KMS-11 (cell line): Measurements from ENCODE around the gene CEP19.

Source experiments
- H2AFZ ChIP-seq: fragments of 200-600 bp; sonication (generic); 2 replicates; pipeline ENCODE4 v1.6.1; 2016; ENCODE audit warnings: antibody characterized with exemption, mixed run types, low read depth
- H3K27ac ChIP-seq: fragments of 200-600 bp; sonication (generic); 2 replicates; pipeline ENCODE4 v1.6.1; 2016; ENCODE audit warnings: mild to moderate bottlenecking, mixed run types
- H3K27me3 ChIP-seq: fragments of 200-600 bp; sonication (generic); 2 replicates; pipeline ENCODE4 v1.6.1; 2017; ENCODE audit warnings: mild to moderate bottlenecking, low read depth, mixed run types, moderate library complexity; ENCODE audit not compliant: insufficient read depth
- H3K36me3 ChIP-seq: fragments of 200-600 bp; sonication (generic); 2 replicates; pipeline ENCODE4 v1.6.1; 2017; ENCODE audit warnings: mild to moderate bottlenecking, mixed run types; ENCODE audit not compliant: insufficient read depth
- H3K4me1 ChIP-seq: fragments of 200-600 bp; sonication (generic); 2 replicates; pipeline ENCODE4 v1.6.1; 2016; ENCODE audit warnings: mild to moderate bottlenecking, low read depth, mixed run types; ENCODE audit not compliant: poor library complexity, severe bottlenecking
- H3K4me2 ChIP-seq: fragments of 200-600 bp; sonication (generic); 2 replicates; pipeline ENCODE4 v1.7.0; 2016; ENCODE audit warnings: mild to moderate bottlenecking, mixed run types
- H3K4me3 ChIP-seq: fragments of 200-600 bp; sonication (generic); IDR thresholded peaks from 2 replicates; pipeline ENCODE4 v1.6.1; 2017; ENCODE audit warnings: low read depth, low read length, mixed read lengths; ENCODE audit not compliant: insufficient read depth
- H3K79me2 ChIP-seq: fragments of 200-600 bp; sonication (generic); 2 replicates; pipeline ENCODE4 v1.6.1; 2016; ENCODE audit warnings: low read depth, mixed run types; ENCODE audit not compliant: insufficient read depth
- H3K9ac ChIP-seq: fragments of 200-600 bp; sonication (generic); 2 replicates; pipeline ENCODE4 v1.6.1; 2016; ENCODE audit warnings: mild to moderate bottlenecking, mixed run types
- H4K20me1 ChIP-seq: fragments of 200-600 bp; sonication (generic); 2 replicates; pipeline ENCODE4 v1.6.1; 2016; ENCODE audit warnings: mild to moderate bottlenecking, mixed run types; ENCODE audit not compliant: insufficient read depth
- TF ChIP-seq, protein P1 (sequence below): fragments of 200-600 bp; sonication (generic); conservative IDR thresholded peaks from 2 replicates; pipeline ENCODE4 v1.6.1; 2017; ENCODE audit warnings: low read depth, mild to moderate bottlenecking, antibody characterized with exemption, low read length, moderate library complexity, mixed read lengths

Gene CEP19

DNA sequence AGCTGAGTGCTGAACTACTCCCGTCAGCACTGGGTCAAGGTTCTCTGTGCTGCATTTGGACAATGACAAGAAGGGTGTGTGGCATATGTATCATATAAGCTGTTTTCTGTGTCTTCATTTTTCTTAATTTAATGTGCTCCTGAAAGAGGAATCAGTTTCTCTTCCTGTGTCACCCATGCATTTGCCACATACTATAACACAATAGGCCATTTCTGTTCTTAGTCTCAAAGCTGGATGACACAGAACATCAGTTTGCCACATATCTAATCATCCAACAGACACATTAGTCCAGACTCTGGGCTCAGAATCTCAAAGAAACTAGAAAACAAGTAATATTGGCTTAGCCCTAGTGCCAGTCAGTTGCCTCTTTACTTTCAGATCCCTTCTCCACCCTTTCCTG lies 34.1 kb downstream of the CEP19 start:
- no peaks in the 10 kb centered on the region for H3K4me1 ChIP-seq
- no peak overlapping the region for H2AFZ ChIP-seq
- H3K79me2 ChIP-seq, result no peaks in the 10 kb centered on the region
- H3K27me3 ChIP-seq, result no peaks in the 10 kb centered on the region
- H4K20me1 ChIP-seq, result no peaks in the 10 kb centered on the region
- no peak overlapping the region for H3K4me3 ChIP-seq
- no peaks in the 10 kb centered on the region for H3K36me3 ChIP-seq
- H3K4me2 ChIP-seq, result no peak overlapping the region
- H3K9ac ChIP-seq, result no peak overlapping the region
- TF ChIP-seq, protein P1, sequence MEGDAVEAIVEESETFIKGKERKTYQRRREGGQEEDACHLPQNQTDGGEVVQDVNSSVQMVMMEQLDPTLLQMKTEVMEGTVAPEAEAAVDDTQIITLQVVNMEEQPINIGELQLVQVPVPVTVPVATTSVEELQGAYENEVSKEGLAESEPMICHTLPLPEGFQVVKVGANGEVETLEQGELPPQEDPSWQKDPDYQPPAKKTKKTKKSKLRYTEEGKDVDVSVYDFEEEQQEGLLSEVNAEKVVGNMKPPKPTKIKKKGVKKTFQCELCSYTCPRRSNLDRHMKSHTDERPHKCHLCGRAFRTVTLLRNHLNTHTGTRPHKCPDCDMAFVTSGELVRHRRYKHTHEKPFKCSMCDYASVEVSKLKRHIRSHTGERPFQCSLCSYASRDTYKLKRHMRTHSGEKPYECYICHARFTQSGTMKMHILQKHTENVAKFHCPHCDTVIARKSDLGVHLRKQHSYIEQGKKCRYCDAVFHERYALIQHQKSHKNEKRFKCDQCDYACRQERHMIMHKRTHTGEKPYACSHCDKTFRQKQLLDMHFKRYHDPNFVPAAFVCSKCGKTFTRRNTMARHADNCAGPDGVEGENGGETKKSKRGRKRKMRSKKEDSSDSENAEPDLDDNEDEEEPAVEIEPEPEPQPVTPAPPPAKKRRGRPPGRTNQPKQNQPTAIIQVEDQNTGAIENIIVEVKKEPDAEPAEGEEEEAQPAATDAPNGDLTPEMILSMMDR, result no peak
- no peak overlapping the region for H3K27ac ChIP-seq

DNA sequence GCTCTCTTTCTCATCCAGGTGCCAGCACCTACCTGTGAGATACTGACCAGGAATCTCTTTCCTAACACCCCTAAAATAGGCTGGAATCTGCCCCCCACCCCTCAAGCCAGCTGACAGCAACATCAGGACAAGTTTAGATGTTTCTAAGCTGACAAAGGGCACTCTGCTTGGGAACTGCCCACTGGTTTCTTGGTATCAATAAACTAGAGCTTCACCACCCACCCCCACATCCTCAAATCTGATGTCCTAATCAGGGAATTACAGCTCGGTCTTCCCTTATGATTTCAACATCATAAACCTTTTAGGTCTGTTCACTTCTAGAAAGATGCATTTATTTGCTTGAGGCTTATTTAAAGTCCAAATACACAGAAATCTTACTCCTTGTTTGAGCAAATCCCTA lies 34.7 kb downstream of the CEP19 start:
- Histone ChIP-seq H2AFZ (no peak overlapping the region), H3K4me3 (no peak overlapping the region), H3K4me1 (no peaks in the 10 kb centered on the region), H3K36me3 (no peaks in the 10 kb centered on the region), H3K4me2 (no peak overlapping the region), H3K27ac (no peak overlapping the region), H3K79me2 (no peaks in the 10 kb centered on the region), H4K20me1 (no peaks in the 10 kb centered on the region), H3K27me3 (no peaks in the 10 kb centered on the region), H3K9ac (no peak overlapping the region)
- TF ChIP-seq, protein P1, result no peak

DNA sequence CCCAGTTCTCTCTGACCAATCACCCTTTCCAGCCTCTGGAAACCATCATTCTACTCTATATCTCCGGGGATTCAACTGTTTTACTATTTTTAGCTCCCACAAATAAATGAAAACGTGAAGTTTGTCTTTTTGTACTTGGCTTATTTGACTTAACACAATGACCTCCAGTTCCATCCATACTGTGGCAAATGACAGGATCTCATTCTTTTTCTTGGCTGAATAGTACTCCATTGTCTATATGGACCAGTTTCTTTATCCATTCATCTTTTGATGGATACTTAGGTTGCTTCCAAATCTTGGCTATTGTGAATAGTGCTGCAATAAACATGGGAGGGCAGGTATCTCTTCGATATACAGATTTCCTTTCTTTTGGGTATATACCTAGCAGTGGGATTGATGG lies 38.4 kb downstream of the CEP19 start:
- H4K20me1 ChIP-seq, result no peaks in the 10 kb centered on the region
- H3K36me3 ChIP-seq, result no peaks in the 10 kb centered on the region
- no peak overlapping the region for H2AFZ ChIP-seq
- no peak overlapping the region for H3K27ac ChIP-seq
- no peak overlapping the region for H3K4me3 ChIP-seq
- H3K9ac ChIP-seq, result no peak overlapping the region
- no peaks in the 10 kb centered on the region for H3K27me3 ChIP-seq
- TF ChIP-seq, protein P1, result no peak
- H3K4me1 ChIP-seq, result no peaks in the 10 kb centered on the region
- H3K4me2 ChIP-seq, result no peak overlapping the region
- H3K79me2 ChIP-seq, result no peaks in the 10 kb centered on the region

DNA sequence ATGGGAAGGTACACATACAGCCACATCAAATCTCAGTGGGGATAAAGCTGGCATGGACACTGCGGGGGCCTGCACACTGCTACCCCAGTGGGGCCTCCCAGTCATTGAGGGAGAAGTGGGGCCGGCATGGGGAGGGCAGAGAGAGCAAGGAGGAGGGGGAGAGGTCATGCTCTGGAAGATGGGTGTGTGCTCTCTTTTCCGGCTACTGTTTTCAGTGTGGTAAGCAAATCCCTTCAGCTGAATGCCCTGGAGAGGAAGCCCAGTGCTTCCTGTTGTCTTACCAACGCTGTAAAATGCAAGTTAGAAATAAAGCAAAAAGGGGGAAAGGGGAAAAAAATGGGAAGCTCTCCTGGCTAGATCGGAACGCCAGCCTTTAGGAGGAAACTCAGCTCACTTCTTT lies 41.7 kb downstream of the CEP19 start:
- Histone ChIP-seq H3K9ac (no peak overlapping the region), H2AFZ (no peak overlapping the region), H3K4me3 (no peak overlapping the region), H4K20me1 (no peaks in the 10 kb centered on the region), H3K4me1 (no peaks in the 10 kb centered on the region), H3K27ac (no peak overlapping the region), H3K36me3 (no peaks in the 10 kb centered on the region), H3K79me2 (no peaks in the 10 kb centered on the region), H3K27me3 (no peaks in the 10 kb centered on the region), H3K4me2 (no peak overlapping the region)
- TF ChIP-seq, protein P1, result no peak
